Measurements from ENCODE around the gene DCAF17.

DNA sequence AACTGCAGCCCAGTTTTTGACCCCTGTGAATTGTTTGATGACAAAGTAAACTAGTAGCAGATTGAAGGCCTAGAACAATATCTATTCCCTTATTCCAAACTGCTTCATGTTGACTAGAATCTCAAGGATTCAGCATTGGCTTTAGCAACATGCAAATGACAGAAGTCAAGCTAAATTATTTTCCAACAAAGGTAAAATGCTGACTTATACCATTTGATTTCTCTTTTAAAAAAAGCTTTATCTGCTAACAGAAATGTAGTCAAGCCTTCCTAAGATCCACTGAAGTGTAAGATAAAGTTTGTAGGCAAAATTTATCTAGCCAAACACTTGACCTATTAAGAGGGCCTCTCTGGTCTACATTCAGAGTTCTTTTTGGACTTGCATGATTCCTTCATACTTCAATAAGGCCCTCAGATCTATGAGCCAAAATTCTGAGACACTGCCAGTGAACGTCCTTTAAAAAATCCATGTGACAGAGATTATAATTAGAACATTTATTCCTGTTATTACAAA lies 78.7 kb downstream of the DCAF17 start:
- TF ChIP-seq, protein P1, sequence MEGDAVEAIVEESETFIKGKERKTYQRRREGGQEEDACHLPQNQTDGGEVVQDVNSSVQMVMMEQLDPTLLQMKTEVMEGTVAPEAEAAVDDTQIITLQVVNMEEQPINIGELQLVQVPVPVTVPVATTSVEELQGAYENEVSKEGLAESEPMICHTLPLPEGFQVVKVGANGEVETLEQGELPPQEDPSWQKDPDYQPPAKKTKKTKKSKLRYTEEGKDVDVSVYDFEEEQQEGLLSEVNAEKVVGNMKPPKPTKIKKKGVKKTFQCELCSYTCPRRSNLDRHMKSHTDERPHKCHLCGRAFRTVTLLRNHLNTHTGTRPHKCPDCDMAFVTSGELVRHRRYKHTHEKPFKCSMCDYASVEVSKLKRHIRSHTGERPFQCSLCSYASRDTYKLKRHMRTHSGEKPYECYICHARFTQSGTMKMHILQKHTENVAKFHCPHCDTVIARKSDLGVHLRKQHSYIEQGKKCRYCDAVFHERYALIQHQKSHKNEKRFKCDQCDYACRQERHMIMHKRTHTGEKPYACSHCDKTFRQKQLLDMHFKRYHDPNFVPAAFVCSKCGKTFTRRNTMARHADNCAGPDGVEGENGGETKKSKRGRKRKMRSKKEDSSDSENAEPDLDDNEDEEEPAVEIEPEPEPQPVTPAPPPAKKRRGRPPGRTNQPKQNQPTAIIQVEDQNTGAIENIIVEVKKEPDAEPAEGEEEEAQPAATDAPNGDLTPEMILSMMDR (conservative IDR thresholded peaks at IDR 0.05 in 1 of 2, IDR thresholded peaks at IDR 0.05 in 1 of 2; ENCODE audit: extremely low read depth in 1 of 2, insufficient read depth in 1 of 2, low read depth in 1 of 2, low read length in 2 of 2): no peak
- no peak for TF ChIP-seq EZH2 (IDR thresholded peaks at IDR 0.05; ENCODE audit: borderline replicate concordance, low read length)
